ENCODE data around the gene SHLD1.

Gene SHLD1

DNA sequence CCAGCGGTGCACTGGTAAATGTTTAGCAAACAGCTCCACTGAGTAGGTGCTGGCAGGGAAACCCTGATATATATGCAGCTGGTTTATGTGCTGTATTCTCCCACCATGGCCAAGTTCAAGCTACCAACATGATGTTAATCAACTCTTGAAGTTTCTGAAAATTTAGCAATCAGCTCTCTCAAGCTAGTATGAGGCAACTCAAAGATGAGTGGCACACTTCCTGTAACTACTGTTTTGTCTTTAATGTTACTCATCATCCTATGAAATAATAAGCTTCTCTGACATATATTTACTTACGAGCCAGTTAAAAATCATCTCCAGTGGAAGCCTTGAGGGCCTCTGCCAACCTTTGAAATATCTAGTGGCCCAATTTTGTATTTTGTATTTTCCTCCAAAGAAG is 145.4 kb downstream of the SHLD1 start:
- no peak for DNase-seq (ENCODE audit: low read depth)

DNA sequence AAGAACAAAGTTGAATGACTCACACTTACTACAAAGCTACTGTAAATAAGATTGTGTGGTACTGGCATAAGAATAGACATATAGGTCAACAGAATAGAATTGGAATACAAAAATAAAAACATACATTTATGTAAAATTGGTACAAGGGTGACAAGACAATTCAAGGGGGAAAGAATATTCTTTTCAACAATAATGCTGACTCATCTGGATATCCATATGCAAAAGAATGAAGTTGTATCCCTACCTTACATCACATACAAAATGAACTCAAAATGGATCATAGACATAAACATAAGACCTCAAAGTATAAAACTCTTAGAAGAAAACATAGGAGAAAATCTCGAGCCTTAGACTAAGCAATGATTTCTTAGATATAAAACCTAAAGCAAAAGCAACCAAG is 149.2 kb downstream of the SHLD1 start:
- no peak for DNase-seq (ENCODE audit: low read depth)

DNA sequence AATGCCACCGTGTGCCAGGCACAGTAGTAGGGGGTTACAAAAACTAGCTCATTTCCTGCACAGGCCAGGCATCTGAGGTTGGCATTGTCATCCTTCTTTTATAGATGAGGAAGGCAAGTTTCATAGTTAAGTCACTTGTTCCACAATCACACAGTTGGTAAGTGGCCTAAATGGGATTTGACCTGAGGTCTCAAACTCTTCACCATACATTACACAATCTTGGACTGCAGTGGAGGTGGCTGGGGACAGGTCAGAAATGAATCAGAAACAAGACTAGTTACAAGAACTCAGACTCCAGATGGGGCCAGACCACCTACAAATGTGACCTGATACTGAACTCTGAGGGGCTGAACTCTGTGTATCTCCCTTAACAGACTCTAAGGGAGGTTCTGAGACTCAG is 150.7 kb downstream of the SHLD1 start:
- DNase-seq (ENCODE audit: low read depth): no peak

DNA sequence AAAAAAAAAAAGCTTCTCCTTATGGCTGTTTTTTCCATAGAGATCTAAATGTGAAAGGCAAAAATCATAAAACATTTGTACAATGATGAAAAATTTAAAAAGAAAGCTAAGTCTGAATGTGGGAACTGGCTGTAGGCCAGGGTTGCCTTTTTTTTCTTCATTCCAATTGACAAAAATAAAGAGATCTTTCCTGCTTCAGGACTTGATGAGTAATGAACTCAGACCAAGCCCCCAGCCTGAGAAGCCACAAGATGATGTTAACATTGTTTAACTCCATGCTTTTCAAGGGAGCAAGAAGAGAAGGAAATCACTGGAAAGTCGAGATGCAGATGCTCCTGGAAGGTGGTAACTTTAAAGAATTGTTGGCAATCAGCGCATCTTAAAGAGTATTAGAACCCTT is 158.8 kb downstream of the SHLD1 start:
- DNase-seq (ENCODE audit: low read depth): no peak

DNA sequence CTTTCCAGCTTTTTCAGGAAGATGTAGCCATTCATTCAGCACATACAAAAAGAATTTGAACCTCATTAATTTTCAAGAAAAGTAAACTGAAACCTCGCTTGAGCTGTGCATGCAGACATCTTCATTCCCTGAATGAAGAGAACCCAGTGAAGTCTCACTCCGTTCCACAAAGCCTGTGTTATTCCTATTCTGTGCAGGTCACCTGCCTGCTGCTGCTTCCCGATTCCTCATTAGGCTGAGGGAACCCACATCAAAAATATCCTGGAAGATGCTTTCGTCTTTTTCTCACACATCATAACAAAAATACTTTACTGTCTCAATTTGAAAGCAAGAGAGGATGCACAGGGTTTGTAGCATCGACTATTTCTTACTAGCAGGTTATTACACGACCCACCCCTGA is 160.0 kb downstream of the SHLD1 start:
- no peak for DNase-seq (ENCODE audit: low read depth)

DNA sequence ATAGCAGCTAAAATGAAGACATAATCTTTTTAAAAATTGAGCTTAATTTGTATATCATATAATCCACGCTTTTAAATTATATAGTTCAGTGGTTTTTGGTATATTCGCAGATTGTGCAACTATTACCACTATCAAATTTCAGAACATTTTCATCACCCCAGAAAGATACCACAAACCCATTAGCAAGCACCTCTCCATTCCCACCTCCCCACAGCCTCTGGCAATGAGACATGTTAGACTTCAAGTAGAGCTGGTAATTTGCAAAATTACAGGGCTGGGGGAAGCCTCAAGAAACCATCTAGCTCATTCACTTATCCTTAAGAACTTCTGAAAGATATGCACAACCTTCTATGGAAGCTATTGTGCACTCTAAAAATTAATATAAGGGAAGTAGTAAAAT is 163.0 kb downstream of the SHLD1 start:
- DNase-seq (ENCODE audit: low read depth): no peak
